Neural progenitor cell (in vitro differentiated cells): ENCODE results near the gene ATP5PD. TPM values are rescaled to one million over a fixed set of nuclear protein-coding genes. Genes with fewer than 3 reads are reported as not detected.

Source experiments
- DNase-seq: peaks from one replicate; pipeline ENCODE4 v3.0.0-alpha.2; 2016; ENCODE audit warnings: low spot score
- H2AFZ ChIP-seq: fragments of 200-600 bp; sonication (generic); replicated peaks from 2 replicates; pipeline ENCODE4 v1.6.1; 2016; ENCODE audit warnings: antibody characterized with exemption
- H3F3A ChIP-seq: fragments of 200-600 bp; sonication (generic); 2 replicates; pipeline ENCODE4 v1.6.1; 2016; ENCODE audit warnings: antibody characterized with exemption, low read depth
- H3K27ac ChIP-seq: fragments of 200-600 bp; sonication (generic); 2 replicates; pipeline ENCODE4 v1.5.1; 2016; ENCODE audit warnings: mild to moderate bottlenecking
- H3K27me3 ChIP-seq: fragments of 200-600 bp; sonication (generic); 2 replicates; pipeline ENCODE4 v1.6.1; 2016; ENCODE audit warnings: mild to moderate bottlenecking, moderate library complexity
- H3K36me3 ChIP-seq: fragments of 200-600 bp; sonication (generic); 2 replicates; pipeline ENCODE4 v1.5.1; 2016
- H3K4me1 ChIP-seq: fragments of 200-600 bp; sonication (generic); 2 replicates; pipeline ENCODE4 v1.6.1; 2016; ENCODE audit warnings: mixed run types
- H3K4me2 ChIP-seq: fragments of 200-600 bp; sonication (generic); 2 replicates; pipeline ENCODE4 v1.6.1; 2016
- H3K4me3 ChIP-seq: fragments of 200-600 bp; sonication (generic); 2 replicates; pipeline ENCODE4 v1.5.1; 2016
- H3K79me2 ChIP-seq: fragments of 200-600 bp; sonication (generic); 2 replicates; pipeline ENCODE4 v1.6.1; 2016; ENCODE audit warnings: low read depth
- H3K9ac ChIP-seq: fragments of 200-600 bp; sonication (generic); 2 replicates; pipeline ENCODE4 v1.6.1; 2016
- H3K9me3 ChIP-seq: fragments of 200-600 bp; sonication (generic); 2 replicates; pipeline ENCODE4 v1.5.1; 2016; ENCODE audit warnings: low read depth
- H4K20me1 ChIP-seq: fragments of 200-600 bp; sonication (generic); 2 replicates; pipeline ENCODE4 v1.6.1; 2016; ENCODE audit warnings: low read depth
- H3K27ac Mint-ChIP-seq: 3 replicates; pipeline ENCODE4 v1.8.0; 2021; ENCODE audit warnings: mixed read lengths
- H3K27me3 Mint-ChIP-seq: 2 replicates; pipeline ENCODE4 v1.8.0; 2022; ENCODE audit warnings: low read depth, mild to moderate bottlenecking, inconsistent platforms, moderate library complexity, mixed read lengths; ENCODE audit not compliant: insufficient read depth
- H3K36me3 Mint-ChIP-seq: 3 replicates; pipeline ENCODE4 v1.8.0; 2021; ENCODE audit warnings: mixed read lengths
- H3K4me1 Mint-ChIP-seq: 3 replicates; pipeline ENCODE4 v1.8.0; 2021; ENCODE audit warnings: mixed read lengths
- H3K4me3 Mint-ChIP-seq: 3 replicates; pipeline ENCODE4 v1.8.0; 2021; ENCODE audit warnings: mild to moderate bottlenecking, moderate library complexity, mixed read lengths
- H3K9me3 Mint-ChIP-seq: 3 replicates; pipeline ENCODE4 v1.8.0; 2020; ENCODE audit warnings: mixed read lengths
- EZH2 ChIP-seq: fragments of 200-600 bp; sonication (generic); IDR thresholded peaks from 2 replicates; pipeline ENCODE4 v1.6.1; 2017; ENCODE audit warnings: antibody characterized with exemption, mild to moderate bottlenecking, moderate library complexity
- EZH2phosphoT487 ChIP-seq: fragments of 200-600 bp; sonication (generic); IDR thresholded peaks from 2 replicates; pipeline ENCODE4 v1.6.1; 2017; ENCODE audit warnings: antibody characterized with exemption
- total RNA-seq: library from RNA; depleted of rRNA; stranded (reverse); fragments of >200 nt; gene quantifications from 2 replicates; pipeline ENCODE4 v1.2.3, GENCODE V29; 2015; ENCODE audit warnings: low replicate concordance
- TF ChIP-seq, protein P1 (sequence below): fragments of 200-600 bp; sonication (generic); IDR thresholded peaks from 2 replicates; pipeline ENCODE4 v1.5.1; 2017; ENCODE audit warnings: antibody characterized with exemption, mild to moderate bottlenecking

Gene ATP5PD
- total RNA-seq, 1 donor from 2014 or later, result 268 TPM

DNA sequence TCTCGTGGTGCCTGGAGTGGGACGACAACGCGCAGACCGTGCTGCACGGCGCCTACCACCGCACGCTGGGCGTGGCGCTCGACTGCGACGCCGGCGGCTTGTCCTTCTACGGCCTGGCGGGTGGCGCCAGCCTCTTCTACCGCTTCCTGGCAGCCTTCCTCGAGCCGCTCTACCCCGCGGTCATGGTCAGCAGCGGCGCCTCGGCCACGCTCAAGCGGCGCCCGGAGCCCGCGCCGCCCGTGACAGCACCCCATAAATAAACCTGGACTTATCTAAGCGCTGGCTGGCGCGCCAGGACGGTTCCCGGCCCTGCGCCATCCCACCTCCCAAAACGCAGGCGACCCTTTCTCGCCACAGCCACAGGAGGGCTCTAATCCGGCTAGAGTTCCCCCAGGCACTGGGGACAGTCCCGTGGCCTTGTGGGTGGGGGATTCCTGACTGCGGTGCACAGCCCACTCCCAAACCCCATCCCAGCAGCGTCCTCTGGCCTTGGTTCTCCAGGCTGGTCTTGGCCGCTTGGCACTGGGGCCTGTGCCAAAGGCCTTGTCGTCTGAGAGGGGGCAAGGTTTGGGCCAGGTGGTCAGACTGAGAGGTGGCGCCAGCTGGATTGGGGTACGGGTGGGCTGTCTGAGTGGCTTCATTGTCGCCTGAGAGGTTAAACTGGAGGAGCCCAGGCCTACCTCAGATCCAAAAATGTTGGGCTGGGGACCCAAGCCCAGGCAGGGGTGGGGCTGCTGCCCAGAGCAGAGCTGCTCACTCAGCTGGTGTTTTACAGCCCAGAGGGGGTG is 30.9 kb upstream of the ATP5PD start:
- no peak overlapping the region for H3K4me3 ChIP-seq
- no peak overlapping the region for H3K9ac ChIP-seq
- H3K4me2 ChIP-seq, result no peak overlapping the region
- TF ChIP-seq, protein P1, sequence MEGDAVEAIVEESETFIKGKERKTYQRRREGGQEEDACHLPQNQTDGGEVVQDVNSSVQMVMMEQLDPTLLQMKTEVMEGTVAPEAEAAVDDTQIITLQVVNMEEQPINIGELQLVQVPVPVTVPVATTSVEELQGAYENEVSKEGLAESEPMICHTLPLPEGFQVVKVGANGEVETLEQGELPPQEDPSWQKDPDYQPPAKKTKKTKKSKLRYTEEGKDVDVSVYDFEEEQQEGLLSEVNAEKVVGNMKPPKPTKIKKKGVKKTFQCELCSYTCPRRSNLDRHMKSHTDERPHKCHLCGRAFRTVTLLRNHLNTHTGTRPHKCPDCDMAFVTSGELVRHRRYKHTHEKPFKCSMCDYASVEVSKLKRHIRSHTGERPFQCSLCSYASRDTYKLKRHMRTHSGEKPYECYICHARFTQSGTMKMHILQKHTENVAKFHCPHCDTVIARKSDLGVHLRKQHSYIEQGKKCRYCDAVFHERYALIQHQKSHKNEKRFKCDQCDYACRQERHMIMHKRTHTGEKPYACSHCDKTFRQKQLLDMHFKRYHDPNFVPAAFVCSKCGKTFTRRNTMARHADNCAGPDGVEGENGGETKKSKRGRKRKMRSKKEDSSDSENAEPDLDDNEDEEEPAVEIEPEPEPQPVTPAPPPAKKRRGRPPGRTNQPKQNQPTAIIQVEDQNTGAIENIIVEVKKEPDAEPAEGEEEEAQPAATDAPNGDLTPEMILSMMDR, result no peak
- TF ChIP-seq EZH2 (no peak), EZH2phosphoT487 (no peak)
- H3K27me3 ChIP-seq, result no peaks in the 10 kb centered on the region
- no peaks in the 10 kb centered on the region for H3K9me3 ChIP-seq
- H3K4me1 ChIP-seq, result no peaks in the 10 kb centered on the region
- no peak overlapping the region for H3K27ac ChIP-seq
- H3F3A ChIP-seq, result peaks cover 3% of the 10 kb centered on the region
- no peaks in the 10 kb centered on the region for H3K79me2 ChIP-seq
- H3K9me3 Mint-ChIP-seq, result no peaks in the 10 kb centered on the region
- H3K36me3 ChIP-seq, result no peaks in the 10 kb centered on the region
- no peaks in the 10 kb centered on the region for H4K20me1 ChIP-seq
- H3K4me1 Mint-ChIP-seq, result peaks cover 12% of the 10 kb centered on the region
- H2AFZ ChIP-seq, result no peak overlapping the region
- H3K27me3 Mint-ChIP-seq, result peaks cover 6% of the 10 kb centered on the region
- no peaks in the 10 kb centered on the region for H3K36me3 Mint-ChIP-seq
- H3K4me3 Mint-ChIP-seq, result no peak overlapping the region
- no peak for DNase-seq
- no peak overlapping the region for H3K27ac Mint-ChIP-seq

DNA sequence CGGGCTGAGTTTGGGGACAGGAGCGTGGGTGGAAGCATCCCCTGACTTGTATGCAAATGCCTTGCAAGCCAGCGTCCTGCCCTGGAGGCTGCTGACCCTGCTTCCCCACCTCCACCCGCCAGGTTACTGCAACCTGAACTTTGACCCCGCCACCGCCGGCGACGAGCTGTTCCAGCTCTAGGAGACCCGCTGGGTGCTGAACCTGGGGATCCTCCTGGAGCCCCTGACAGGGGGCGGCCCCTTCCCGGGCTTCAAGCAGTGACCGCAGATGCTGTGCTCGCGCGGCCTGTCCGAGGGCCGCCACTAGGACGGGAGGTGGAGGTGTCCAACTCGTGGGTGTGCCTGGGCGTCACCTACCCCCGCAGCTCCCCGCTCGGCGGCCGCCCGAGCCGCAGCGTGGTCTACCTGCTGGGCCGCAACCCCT is 30.3 kb upstream of the ATP5PD start:
- no peak for DNase-seq
- H3K79me2 ChIP-seq, result no peaks in the 10 kb centered on the region
- H3K9ac ChIP-seq, result no peak overlapping the region
- Mint-ChIP-seq H3K9me3 (no peaks in the 10 kb centered on the region), H3K4me1 (peaks cover 11% of the 10 kb centered on the region), H3K36me3 (no peaks in the 10 kb centered on the region), H3K4me3 (no peak overlapping the region), H3K27me3 (peaks cover 6% of the 10 kb centered on the region), H3K27ac (no peak overlapping the region)
- TF ChIP-seq EZH2phosphoT487 (no peak), EZH2 (no peak)
- TF ChIP-seq, protein P1, result no peak
- no peak overlapping the region for H3K4me3 ChIP-seq
- H3K27me3 ChIP-seq, result no peaks in the 10 kb centered on the region
- no peak overlapping the region for H3K27ac ChIP-seq
- H3K9me3 ChIP-seq, result no peaks in the 10 kb centered on the region
- H3K4me1 ChIP-seq, result no peaks in the 10 kb centered on the region
- H3K4me2 ChIP-seq, result no peak overlapping the region
- no peak overlapping the region for H2AFZ ChIP-seq
- no peaks in the 10 kb centered on the region for H3K36me3 ChIP-seq
- H3F3A ChIP-seq, result peaks cover 3% of the 10 kb centered on the region
- no peaks in the 10 kb centered on the region for H4K20me1 ChIP-seq

DNA sequence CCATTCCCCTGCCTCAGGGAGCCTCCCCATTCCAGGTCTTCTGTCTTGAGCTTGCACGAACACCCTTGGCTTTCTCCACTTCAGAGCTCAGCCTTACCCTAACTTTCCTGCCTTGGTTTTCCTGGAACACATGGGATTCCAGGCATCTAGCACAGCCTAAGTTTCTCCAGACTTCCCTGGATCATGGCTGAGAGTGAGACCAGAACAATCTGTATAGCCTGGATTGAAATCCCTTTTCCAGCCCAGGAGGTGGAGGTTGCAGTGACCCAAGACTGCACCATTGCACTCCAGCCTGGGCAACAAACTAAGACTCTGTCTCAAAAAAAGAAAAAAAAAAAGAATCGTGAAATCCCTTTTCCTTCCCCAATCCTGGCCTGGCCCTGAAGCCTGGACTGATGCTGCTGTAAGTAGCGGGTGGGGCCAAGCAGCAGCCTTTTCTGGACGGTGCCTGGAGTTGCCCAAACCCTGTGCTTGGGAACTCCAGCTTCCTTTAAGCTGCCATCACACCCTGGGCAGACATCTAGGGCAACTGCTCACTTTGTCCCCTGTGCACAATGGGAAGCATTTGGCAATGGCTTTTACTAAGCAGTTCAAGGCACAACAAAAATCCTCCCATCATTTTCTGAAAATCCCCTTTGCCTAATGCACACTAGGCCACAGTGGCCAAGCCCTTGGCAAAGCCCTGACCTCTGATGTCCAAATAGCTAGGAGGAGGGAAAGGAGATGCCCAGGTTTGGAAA is 29.0 kb upstream of the ATP5PD start:
- H3K9me3 Mint-ChIP-seq, result no peaks in the 10 kb centered on the region
- no peaks in the 10 kb centered on the region for H3K4me1 ChIP-seq

More for the DNA sequence above, 29.0 kb upstream of the ATP5PD start:
- H3K27ac Mint-ChIP-seq, result peak overlapping the region; percentile 34
- Histone ChIP-seq H3K4me3 (no peak overlapping the region), H2AFZ (no peak overlapping the region), H3K79me2 (no peaks in the 10 kb centered on the region), H3K9ac (no peak overlapping the region), H3K36me3 (no peaks in the 10 kb centered on the region), H3K4me2 (no peak overlapping the region), H3K9me3 (no peaks in the 10 kb centered on the region), H3K27ac (no peak overlapping the region), H3F3A (peaks cover 3% of the 10 kb centered on the region), H3K27me3 (no peaks in the 10 kb centered on the region), H4K20me1 (no peaks in the 10 kb centered on the region)
- no peaks in the 10 kb centered on the region for H3K36me3 Mint-ChIP-seq
- peaks cover 8% of the 10 kb centered on the region for H3K27me3 Mint-ChIP-seq
- peaks cover 11% of the 10 kb centered on the region for H3K4me1 Mint-ChIP-seq
- no peak for TF ChIP-seq EZH2phosphoT487
- TF ChIP-seq, protein P1, result no peak
- no peak for TF ChIP-seq EZH2
- peak overlapping the region; percentile 46 for H3K4me3 Mint-ChIP-seq
- DNase-seq, result no peak
